ENCODE results near the gene RPL26.

GRCh38 chr17:8430966-8431365 lies 48.0 kb upstream of the RPL26 start:
- TF ChIP-seq CTCF (IDR thresholded peaks at IDR 0.05) = no peak
- peak in 1 of 2 donors; percentile 75 for TF ChIP-seq POLR2AphosphoS5 (IDR thresholded peaks at IDR 0.05; ENCODE audit: insufficient read depth in 1 of 2, low read depth in 1 of 2)
